Loucy (cell line): ENCODE data around the gene LRRN4CL.
"Not testable (repeated sequence)": the region's sequence is repeated elsewhere in the genome, so short reads cannot be mapped to it uniquely, and the experiment has no call there.

Experiments
- H2AFZ ChIP-seq: fragments of 200-600 bp; sonication (generic); 2 replicates; pipeline ENCODE4 v1.6.0; 2016; ENCODE audit warnings: antibody characterized with exemption, mild to moderate bottlenecking, low read length, moderate library complexity
- H3F3A ChIP-seq: fragments of 200-600 bp; 2 replicates; pipeline ENCODE4 v1.6.0; 2016; ENCODE audit warnings: antibody characterized with exemption, low read depth, mild to moderate bottlenecking
- H3K27me3 ChIP-seq: fragments of 200-600 bp; sonication (generic); 2 replicates; pipeline ENCODE4 v1.6.1; 2014; ENCODE audit warnings: low read length, mild to moderate bottlenecking; ENCODE audit not compliant: insufficient read depth, poor library complexity, severe bottlenecking
- H3K36me3 ChIP-seq: fragments of 200-600 bp; sonication (generic); 2 replicates; pipeline ENCODE4 v1.6.1; 2016; ENCODE audit warnings: low read length; ENCODE audit not compliant: insufficient read depth
- H3K4me1 ChIP-seq: fragments of 200-600 bp; sonication (generic); 2 replicates; pipeline ENCODE4 v1.5.1; 2014; ENCODE audit warnings: low read length, mild to moderate bottlenecking; ENCODE audit not compliant: insufficient read depth, poor library complexity, severe bottlenecking
- H3K4me2 ChIP-seq: fragments of 200-600 bp; sonication (generic); 2 replicates; pipeline ENCODE4 v1.6.0; 2014; ENCODE audit warnings: antibody characterized with exemption, low read length, low read depth, mild to moderate bottlenecking; ENCODE audit not compliant: poor library complexity, severe bottlenecking
- H3K4me3 ChIP-seq: fragments of 200-600 bp; sonication (generic); 2 replicates; pipeline ENCODE4 v1.5.1; 2014; ENCODE audit warnings: low read length, mild to moderate bottlenecking, mixed read lengths; ENCODE audit not compliant: poor library complexity, severe bottlenecking
- H3K79me2 ChIP-seq: fragments of 200-600 bp; sonication (generic); 2 replicates; pipeline ENCODE4 v1.6.1; 2014; ENCODE audit warnings: low read length; ENCODE audit not compliant: insufficient read depth
- H3K9ac ChIP-seq: fragments of 200-600 bp; sonication (generic); 2 replicates; pipeline ENCODE4 v1.6.0; 2014; ENCODE audit warnings: mild to moderate bottlenecking, low read depth, low read length, moderate library complexity; ENCODE audit not compliant: poor library complexity, severe bottlenecking
- H3K9me2 ChIP-seq: fragments of 200-600 bp; sonication (generic); replicated peaks from 2 replicates; pipeline ENCODE4 v1.6.1; 2016; ENCODE audit warnings: low read depth, low read length, mixed read lengths
- H3K9me3 ChIP-seq: fragments of 200-600 bp; sonication (generic); 2 replicates; pipeline ENCODE4 v1.6.1; 2014; ENCODE audit warnings: mild to moderate bottlenecking, antibody characterized with exemption, low read length, low read depth; ENCODE audit not compliant: insufficient read depth
- H4K20me1 ChIP-seq: fragments of 200-600 bp; sonication (generic); 2 replicates; pipeline ENCODE4 v1.6.0; 2014; ENCODE audit warnings: antibody characterized with exemption, low read length, mild to moderate bottlenecking; ENCODE audit not compliant: insufficient read depth, poor library complexity, severe bottlenecking
- EZH2phosphoT487 ChIP-seq: fragments of 200-600 bp; IDR thresholded peaks from 2 replicates; pipeline ENCODE4 v1.6.1; 2018; ENCODE audit warnings: antibody characterized with exemption, mild to moderate bottlenecking, moderate library complexity, borderline replicate concordance
- TF ChIP-seq, protein P1 (sequence below): fragments of 200-600 bp; sonication (generic); conservative IDR thresholded peaks from 2 replicates; pipeline ENCODE4 v1.5.1; 2014; ENCODE audit warnings: mild to moderate bottlenecking, antibody characterized with exemption, low read length

Gene LRRN4CL

DNA sequence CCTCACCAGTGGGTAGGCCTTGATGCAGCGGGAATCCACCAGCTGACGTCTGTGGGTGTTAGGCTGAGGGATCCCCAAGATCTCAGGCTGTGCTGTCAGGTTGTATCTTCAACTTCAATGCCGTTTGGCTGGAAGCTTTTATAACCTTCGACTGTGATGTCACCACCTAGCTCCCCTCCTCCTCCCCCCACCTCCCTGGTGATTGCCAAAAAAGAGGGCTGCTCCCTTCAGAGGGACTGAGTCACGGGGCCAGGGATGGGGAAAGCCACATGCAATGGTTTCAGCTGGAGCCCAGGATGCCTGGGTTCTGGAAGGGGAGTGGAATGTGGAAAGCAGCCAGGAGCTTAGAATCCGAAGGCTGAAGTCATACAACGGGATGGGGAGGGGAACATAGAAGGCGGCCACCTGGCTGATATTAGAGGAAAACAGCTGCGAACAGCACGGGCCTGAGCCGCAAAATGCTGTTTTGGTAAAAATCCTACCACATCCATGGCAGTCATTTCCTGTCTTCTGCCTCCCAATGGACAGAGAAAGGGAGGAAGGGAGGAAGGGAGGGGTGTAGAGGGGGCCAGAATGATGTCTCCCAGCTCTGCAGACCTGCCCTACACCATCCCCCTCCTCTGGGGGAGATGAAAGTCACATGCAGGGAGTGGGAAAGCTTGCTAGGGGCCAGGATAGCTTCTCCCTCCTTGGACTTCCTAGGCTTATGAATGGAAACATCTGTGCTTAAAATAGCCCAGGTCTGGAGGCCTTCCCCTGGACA, at the start of gene LRRN4CL:
Gene LRRN4CL, minus strand, starts transcription at position 110 of the 763 bp plus-strand sequence. CDS start 1,022 bp downstream, outside the sequence.
- H3K4me1 ChIP-seq: no peaks in the 10 kb centered on the region
- peaks cover 44% of the 10 kb centered on the region; the same call in 1 of the 2 replicates for H3K36me3 ChIP-seq
- no peaks in the 10 kb centered on the region for H3K9me3 ChIP-seq
- H4K20me1 ChIP-seq: no peaks in the 10 kb centered on the region
- H3K4me2 ChIP-seq: no peak within 1 kb of the TSS
- no peak for TF ChIP-seq EZH2phosphoT487
- TF ChIP-seq, protein P1, sequence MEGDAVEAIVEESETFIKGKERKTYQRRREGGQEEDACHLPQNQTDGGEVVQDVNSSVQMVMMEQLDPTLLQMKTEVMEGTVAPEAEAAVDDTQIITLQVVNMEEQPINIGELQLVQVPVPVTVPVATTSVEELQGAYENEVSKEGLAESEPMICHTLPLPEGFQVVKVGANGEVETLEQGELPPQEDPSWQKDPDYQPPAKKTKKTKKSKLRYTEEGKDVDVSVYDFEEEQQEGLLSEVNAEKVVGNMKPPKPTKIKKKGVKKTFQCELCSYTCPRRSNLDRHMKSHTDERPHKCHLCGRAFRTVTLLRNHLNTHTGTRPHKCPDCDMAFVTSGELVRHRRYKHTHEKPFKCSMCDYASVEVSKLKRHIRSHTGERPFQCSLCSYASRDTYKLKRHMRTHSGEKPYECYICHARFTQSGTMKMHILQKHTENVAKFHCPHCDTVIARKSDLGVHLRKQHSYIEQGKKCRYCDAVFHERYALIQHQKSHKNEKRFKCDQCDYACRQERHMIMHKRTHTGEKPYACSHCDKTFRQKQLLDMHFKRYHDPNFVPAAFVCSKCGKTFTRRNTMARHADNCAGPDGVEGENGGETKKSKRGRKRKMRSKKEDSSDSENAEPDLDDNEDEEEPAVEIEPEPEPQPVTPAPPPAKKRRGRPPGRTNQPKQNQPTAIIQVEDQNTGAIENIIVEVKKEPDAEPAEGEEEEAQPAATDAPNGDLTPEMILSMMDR: no peak
- H3K79me2 ChIP-seq: no peaks in the 10 kb centered on the region
- no peaks in the 10 kb centered on the region for H3K27me3 ChIP-seq
- no peaks in the 10 kb centered on the region for H3F3A ChIP-seq
- no peak within 1 kb of the TSS for H3K9ac ChIP-seq
- H3K4me3 ChIP-seq: no peak within 1 kb of the TSS
- H2AFZ ChIP-seq: no peak within 1 kb of the TSS
- no peaks in the 10 kb centered on the region for H3K9me2 ChIP-seq

DNA sequence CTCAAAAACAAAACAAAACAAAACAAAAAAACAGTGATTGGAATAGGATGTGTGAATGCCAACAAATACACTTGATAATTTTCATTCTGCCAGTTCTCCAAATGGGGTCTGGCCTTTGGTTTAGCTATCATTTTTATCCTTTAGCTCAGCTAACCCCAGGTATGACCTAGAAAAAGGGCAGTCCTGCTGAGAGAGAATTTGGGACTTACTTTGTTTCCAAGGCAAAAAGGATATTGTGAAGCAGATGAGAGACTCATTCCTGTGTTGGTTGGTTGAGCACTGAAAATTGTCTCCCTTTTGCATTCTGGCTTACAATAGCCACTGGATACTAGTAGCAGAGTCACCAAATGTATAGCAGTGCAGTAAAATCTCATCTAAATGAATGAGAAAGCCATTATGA, 47.9 kb upstream of the LRRN4CL start:
- peaks cover 21% of the 10 kb centered on the region for H3K79me2 ChIP-seq

DNA sequence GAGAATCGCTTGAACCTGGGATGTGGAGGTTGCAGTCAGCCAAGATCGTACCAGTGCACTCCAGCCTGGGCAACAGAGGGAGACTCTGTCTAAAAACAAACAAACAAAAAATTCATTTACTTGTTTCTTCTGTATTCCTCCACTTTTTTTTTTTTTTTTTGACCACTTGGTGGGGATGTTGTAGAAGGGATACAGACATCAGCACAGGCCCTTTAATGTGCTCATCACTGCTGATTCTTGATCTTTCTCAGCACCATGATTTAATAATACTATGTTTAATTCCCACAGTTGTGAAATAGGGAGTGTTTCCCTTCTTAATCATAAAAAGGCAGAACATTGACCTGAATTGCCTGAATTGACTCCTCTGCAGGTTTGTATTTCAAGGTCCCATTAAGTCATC, 43.5 kb upstream of the LRRN4CL start:
- H3K9ac ChIP-seq: no peak overlapping the region
- peaks cover 21% of the 10 kb centered on the region for H4K20me1 ChIP-seq
- no peak overlapping the region for H3K4me2 ChIP-seq
- peaks cover 52% of the 10 kb centered on the region for H3K79me2 ChIP-seq
- H3F3A ChIP-seq: peaks cover 3% of the 10 kb centered on the region
- H3K9me3 ChIP-seq: no peaks in the 10 kb centered on the region
- peaks cover 11% of the 10 kb centered on the region; the same call in 1 of the 2 replicates for H3K36me3 ChIP-seq
- H3K27me3 ChIP-seq: no peaks in the 10 kb centered on the region
- H3K4me3 ChIP-seq: no peak overlapping the region
- H2AFZ ChIP-seq: no peak overlapping the region
- peaks cover 8% of the 10 kb centered on the region for H3K4me1 ChIP-seq
- no peaks in the 10 kb centered on the region for H3K9me2 ChIP-seq
- no peak for TF ChIP-seq EZH2phosphoT487
- TF ChIP-seq, protein P1: peak; percentile 48

More for the DNA sequence above, 47.9 kb upstream of the LRRN4CL start:
- H3F3A ChIP-seq: no peaks in the 10 kb centered on the region
- H3K9ac ChIP-seq: no peak overlapping the region
- H2AFZ ChIP-seq: no peak overlapping the region
- H3K27me3 ChIP-seq: no peaks in the 10 kb centered on the region
- no peaks in the 10 kb centered on the region for H3K9me2 ChIP-seq
- no peaks in the 10 kb centered on the region for H3K9me3 ChIP-seq
- no peak overlapping the region for H3K4me3 ChIP-seq
- H3K4me2 ChIP-seq: no peak overlapping the region
- no peaks in the 10 kb centered on the region for H3K4me1 ChIP-seq
- peaks cover 5% of the 10 kb centered on the region for H4K20me1 ChIP-seq
- peaks cover 27% of the 10 kb centered on the region; the same call in 1 of the 2 replicates for H3K36me3 ChIP-seq
- no peak for TF ChIP-seq EZH2phosphoT487
- TF ChIP-seq, protein P1: no peak

DNA sequence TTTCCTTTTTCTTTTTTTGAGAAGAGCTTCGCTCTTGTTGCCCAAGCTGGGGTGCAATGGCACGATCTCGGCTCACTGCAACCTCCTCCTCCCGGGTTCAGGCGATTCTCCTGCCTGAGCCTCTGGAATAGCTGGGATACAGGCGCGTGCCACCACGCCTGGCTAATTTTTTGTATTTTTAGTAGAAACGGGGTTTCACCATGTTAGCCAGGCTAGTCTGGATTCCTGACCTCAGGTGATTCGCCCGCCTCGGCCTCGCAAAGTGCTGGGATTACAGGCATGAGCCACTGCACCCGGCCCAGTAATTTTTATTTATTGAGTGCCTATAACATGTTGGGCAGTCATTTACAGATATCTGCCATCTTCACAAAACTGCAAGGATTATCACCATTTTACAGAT, 40.7 kb upstream of the LRRN4CL start:
- not testable (repeated sequence) for H3F3A ChIP-seq, H3K9me3 ChIP-seq, H3K36me3 ChIP-seq, H3K9me2 ChIP-seq, H3K27me3 ChIP-seq, H2AFZ ChIP-seq
- Histone ChIP-seq H3K4me2 (peak overlapping the region; percentile 81), H3K4me1 (peaks cover 13% of the 10 kb centered on the region), H3K4me3 (peak overlapping the region; percentile 92), H3K79me2 (peaks cover 66% of the 10 kb centered on the region), H4K20me1 (peaks cover 39% of the 10 kb centered on the region), H3K9ac (peak overlapping the region; percentile 98)
